ENCODE measurements around the gene PRSS23.
"Not testable (repeated sequence)": the region's sequence is repeated elsewhere in the genome, so short reads cannot be mapped to it uniquely, and the experiment has no call there.

Gene PRSS23

DNA sequence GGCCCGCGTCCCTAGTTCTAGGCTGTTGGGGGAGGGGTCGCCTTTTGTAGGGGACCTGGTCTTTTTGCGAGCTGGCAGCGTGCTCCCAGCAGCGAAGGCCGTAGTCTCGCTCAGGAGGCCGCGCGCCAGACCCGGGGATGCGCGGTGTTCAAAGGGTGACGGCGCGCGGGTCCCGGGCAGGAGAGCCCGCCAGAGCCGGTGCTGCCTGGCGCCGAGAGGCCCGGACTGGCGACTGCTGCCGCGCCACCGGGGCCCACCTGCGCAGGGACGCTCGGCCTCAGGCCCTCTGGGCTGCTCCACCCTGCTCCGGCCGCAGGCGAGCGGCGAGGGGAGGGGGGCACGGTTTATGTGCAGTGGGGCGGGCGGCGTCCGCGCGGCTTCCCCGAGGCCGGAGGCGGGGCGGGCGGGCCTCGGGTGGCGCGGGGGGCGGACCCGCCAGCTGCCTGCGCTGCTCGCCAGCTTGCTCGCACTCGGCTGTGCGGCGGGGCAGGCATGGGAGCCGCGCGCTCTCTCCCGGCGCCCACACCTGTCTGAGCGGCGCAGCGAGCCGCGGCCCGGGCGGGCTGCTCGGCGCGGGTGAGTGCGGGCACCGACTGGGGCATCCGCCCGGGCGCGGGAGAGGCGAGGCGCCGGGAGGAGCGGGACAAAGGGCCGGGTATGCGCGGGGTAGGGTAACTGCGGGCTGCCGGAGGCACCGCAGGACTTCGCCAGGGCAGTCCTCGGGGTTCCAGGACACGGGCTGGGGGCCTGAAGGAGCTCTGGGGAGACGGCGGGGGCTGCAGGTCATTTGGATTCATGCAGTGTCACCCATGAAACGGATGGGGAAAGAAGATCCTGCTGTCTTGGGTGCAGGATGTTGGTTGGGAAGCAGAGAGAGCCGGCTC lies at the start of gene PRSS23:
Gene PRSS23 (plus strand): TSS at position 467 of the 884 bp plus-strand sequence. CDS start 7,102 bp downstream, outside the sequence.
- DNase-seq (ENCODE audit: low read depth): peak; percentile 78

DNA sequence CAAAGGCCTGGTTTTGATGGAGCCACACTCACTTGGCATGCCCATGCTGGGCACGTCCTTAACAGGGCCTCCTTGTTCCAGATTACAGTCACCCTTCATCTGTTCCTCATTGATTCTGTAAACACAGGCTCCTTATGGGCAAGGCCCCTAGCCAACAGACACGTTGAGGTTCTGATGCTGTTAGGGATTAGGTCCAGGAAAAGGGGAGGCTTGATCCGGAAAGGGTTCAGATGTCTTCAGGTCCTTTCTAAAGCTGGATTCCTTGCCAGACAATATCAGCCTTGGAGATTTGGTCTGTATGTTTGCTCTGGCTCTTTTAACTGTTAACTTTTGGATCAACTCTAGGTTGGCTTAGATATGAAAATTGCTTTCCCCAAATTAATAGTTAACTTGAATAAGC lies 46.9 kb upstream of the PRSS23 start:
- no peak for DNase-seq (ENCODE audit: low read depth)

- peak; percentile 34 for DNase-seq (ENCODE audit: low read depth)
These were observed 45.2 kb upstream of the PRSS23 start for GRCh38 chr11:86755146-86755545.

- DNase-seq (ENCODE audit: low read depth): no peak
These were observed 42.2 kb upstream of the PRSS23 start for GRCh38 chr11:86758171-86758570.

- DNase-seq (ENCODE audit: low read depth): peak; percentile 70
These were observed 39.8 kb upstream of the PRSS23 start for GRCh38 chr11:86760577-86760976.

DNA sequence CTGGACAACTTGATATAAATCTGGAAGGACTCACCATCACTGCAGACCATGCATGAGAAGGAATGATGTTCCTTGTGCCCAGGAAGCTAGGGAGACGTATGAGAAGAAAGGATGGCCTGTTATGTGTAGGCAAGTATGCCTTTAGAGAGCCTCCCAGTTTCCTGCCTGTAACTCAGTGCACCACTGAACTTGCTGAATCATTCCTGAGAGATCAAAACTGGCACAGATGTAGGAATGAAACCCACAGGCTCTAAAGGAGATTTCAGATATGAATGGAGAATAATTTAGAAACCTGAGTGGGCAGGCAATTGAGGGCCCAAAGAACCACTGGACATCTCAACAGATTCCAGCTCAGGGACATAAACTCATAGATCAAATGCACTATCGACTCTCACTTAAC lies 38.4 kb upstream of the PRSS23 start:
- peak; percentile 84 for DNase-seq (ENCODE audit: low read depth)

- DNase-seq (ENCODE audit: low read depth): peak; percentile 70
These were observed 35.1 kb upstream of the PRSS23 start for GRCh38 chr11:86765203-86765602.

DNA sequence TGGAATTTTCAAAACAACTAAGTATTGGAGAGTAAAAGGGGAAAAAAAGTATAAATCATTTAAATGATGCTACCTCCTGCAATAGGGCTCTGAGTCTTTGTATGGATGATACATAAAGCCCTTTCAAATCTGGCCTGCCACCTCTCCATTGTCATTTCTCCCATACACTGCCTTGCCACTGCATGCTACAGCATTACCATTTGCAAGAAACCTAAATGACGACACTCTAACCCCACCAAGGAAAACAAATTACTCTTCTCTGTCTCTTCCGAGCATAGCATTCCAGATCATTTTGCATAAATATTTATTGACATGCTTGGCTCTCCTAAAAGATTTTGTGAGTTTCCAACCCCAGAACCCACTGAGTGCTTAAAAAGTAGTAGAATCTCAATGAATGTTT lies 34.5 kb upstream of the PRSS23 start:
- DNase-seq (ENCODE audit: low read depth): no peak

GRCh38 chr11:86769219-86769618 lies 31.1 kb upstream of the PRSS23 start:
- DNase-seq (ENCODE audit: low read depth): no peak

DNA sequence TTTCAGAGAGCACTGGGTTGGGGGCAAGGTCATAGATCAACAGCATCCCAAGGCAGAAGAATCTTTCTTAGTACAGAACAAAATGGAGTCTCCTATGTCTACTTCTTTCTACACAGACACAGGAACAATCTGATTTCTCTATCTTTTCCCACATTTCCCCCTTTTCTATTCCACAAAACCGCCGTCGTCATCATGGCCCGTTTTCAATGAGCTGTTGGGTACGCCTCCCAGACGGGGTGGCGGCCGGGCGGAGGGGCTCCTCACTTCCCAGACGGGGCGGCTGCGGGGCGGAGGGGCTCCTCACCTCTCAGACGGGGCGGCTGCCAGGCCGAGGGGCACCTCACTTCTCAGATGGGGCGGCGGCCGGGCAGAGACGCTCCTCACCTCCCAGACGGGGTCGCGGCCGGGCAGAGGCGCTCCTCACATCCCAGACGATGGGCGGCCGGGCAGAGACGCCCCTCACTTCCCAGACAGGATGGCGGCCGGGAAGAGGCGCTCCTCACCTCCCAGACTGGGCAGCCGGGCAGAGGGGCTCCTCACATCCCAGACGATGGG lies 29.8 kb upstream of the PRSS23 start:
- not testable (repeated sequence) for DNase-seq (ENCODE audit: low read depth)

- no peak for DNase-seq (ENCODE audit: low read depth)
These were observed 27.3 kb upstream of the PRSS23 start for GRCh38 chr11:86772999-86773398.

GRCh38 chr11:86773513-86774252 lies 26.7 kb upstream of the PRSS23 start:
- peak; percentile 86 for DNase-seq (ENCODE audit: low read depth)

GRCh38 chr11:86774417-86774816 lies 25.9 kb upstream of the PRSS23 start:
- DNase-seq (ENCODE audit: low read depth): peak; percentile 78

- no peak for DNase-seq (ENCODE audit: low read depth)
These were observed 25.0 kb upstream of the PRSS23 start for GRCh38 chr11:86775361-86775760.

- no peak for DNase-seq (ENCODE audit: low read depth)
These were observed 18.8 kb upstream of the PRSS23 start for GRCh38 chr11:86781546-86781945.

DNA sequence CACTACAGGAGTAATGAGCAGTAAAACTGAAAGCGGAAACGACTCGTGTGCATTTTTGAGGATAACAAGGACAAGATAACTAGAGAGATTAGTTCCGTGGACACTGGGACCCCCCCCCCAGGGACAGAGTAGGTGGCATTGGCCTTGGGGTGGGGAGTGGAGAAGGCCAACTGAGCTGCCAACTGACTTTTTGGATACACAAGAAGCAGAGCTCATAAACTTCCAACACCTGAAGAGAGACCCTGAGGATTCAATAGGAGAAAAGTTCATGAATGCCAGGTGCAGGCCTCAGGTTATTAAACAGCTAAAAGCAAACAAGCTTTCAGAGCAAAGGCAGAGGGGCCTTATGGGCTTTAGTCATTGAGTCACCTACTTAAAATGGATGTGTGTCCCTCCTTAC lies 17.6 kb upstream of the PRSS23 start:
- DNase-seq (ENCODE audit: low read depth): no peak

DNA sequence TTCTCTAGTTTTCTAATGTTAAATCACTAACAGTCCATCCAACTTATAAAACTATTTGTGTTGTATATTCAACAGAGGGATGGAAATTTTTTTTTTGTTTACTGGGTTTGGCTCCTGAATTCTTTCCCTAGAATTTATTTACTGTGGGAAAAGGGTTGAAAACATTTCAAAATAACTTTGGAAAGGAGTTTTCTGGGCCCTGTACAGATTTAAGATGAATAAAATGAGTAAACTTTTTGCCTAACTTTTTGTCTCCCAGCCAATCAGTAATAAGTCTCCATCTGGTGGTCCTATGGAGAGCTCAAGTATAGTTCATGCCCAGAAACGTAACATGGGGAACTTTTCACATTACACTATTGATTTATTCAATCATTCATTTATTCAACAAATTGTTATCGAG lies 16.7 kb upstream of the PRSS23 start:
- DNase-seq (ENCODE audit: low read depth): no peak

- DNase-seq (ENCODE audit: low read depth): peak; percentile 78
These were observed 16.1 kb upstream of the PRSS23 start for GRCh38 chr11:86784241-86784681.

DNA sequence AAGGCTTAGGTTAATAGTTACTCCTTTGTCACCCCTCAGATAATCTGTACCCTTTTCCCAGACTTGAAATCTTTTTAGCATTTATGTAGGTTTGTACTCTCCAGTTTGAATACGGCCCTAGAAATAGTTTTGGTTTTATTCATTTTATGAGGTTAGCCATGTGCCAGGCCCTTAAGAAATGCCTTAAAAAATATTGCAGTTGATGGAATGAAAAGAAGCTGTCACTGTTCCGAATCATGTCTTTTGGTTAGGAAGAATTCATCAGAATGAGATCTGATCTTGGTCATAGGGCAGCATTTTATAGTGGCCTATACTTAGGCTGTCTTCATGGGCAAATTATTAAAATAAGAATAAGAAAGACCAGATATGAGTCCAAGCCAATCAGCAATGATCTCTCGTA lies 14.8 kb upstream of the PRSS23 start:
- DNase-seq (ENCODE audit: low read depth): peak; percentile 84

- DNase-seq (ENCODE audit: low read depth): no peak
These were observed 13.3 kb upstream of the PRSS23 start for GRCh38 chr11:86787018-86787536.

GRCh38 chr11:86787656-86788055 lies 12.7 kb upstream of the PRSS23 start:
- no peak for DNase-seq (ENCODE audit: low read depth)

DNA sequence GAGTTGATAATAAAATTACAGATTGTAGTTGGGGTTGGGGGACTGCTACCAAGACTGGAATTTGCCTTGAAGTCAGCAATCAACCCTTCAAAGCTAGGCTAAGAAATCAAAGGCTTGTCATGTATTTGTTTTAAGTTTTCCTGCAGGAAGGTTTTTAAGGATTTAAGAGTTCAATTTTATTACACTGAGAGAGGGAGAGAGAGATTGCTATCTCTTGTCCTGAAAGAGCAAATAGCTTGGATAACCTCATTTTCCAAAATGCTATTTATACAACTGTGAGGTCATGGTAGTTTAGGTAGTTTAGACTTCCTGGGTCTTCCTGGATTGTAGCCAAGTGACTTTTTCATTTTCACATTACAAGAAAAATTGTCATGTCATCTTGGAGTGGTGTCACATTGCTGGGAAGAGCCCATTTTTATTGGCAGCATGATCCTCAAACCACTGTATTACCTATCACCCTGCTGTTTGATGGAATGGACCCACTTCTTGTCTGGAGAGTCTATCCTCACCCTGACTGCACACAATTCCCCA lies 10.1 kb upstream of the PRSS23 start:
- DNase-seq (ENCODE audit: low read depth): peak; percentile 64

Measured in EH (cell line).